Calu3 (cell line): ENCODE measurements around the gene CDRT4. TPM values are rescaled to one million over a fixed set of nuclear protein-coding genes. Genes with fewer than 3 reads are reported as not detected.

Source experiments
- BruUV-seq: library from RNA; stranded (reverse); fragments of 400-500 nt; replicated peaks from 2 replicates; lab custom pipeline; 2021; lab: Mats Ljungman, UMichigan
- CTCF ChIA-PET: fragments of 300-600 bp; sonication (Branson Sonifier 250); formaldehyde crosslinking; loops from one replicate; lab custom pipeline; 2022; ENCODE audit warnings: antibody characterized with exemption; lab: Charles Lee
- DNase-seq: peaks from one replicate; pipeline ENCODE4 v3.0.0; 2022
- H3K27ac Mint-ChIP-seq: one replicate; pipeline ENCODE4 v1.8.0; 2022; ENCODE audit warnings: mixed read lengths; ENCODE audit not compliant: unreplicated experiment
- H3K27me3 Mint-ChIP-seq: one replicate; pipeline ENCODE4 v1.8.0; 2022; ENCODE audit warnings: mixed read lengths; ENCODE audit not compliant: unreplicated experiment
- H3K36me3 Mint-ChIP-seq: one replicate; pipeline ENCODE4 v1.8.0; 2022; ENCODE audit warnings: mild to moderate bottlenecking, moderate library complexity, mixed read lengths; ENCODE audit not compliant: insufficient read depth, unreplicated experiment
- H3K4me1 Mint-ChIP-seq: one replicate; pipeline ENCODE4 v1.8.0; 2022; ENCODE audit warnings: mild to moderate bottlenecking, low read depth, mixed read lengths; ENCODE audit not compliant: unreplicated experiment
- H3K4me3 Mint-ChIP-seq: one replicate; pipeline ENCODE4 v1.8.0; 2022; ENCODE audit warnings: mild to moderate bottlenecking, low read depth, moderate library complexity, mixed read lengths; ENCODE audit not compliant: unreplicated experiment
- H3K9me3 Mint-ChIP-seq: one replicate; pipeline ENCODE4 v1.8.0; 2022; ENCODE audit warnings: low read depth, mixed read lengths; ENCODE audit not compliant: unreplicated experiment
- intact Hi-C: fragments of 100-400 bp; cut with micrococcal nuclease; formaldehyde crosslinking; loops from one replicate; pipeline ENCODE4 v1.10.0; 2022; ENCODE audit not compliant: unreplicated experiment
- total RNA-seq: library from RNA; stranded (reverse); gene quantifications from 2 replicates; pipeline ENCODE4 v1.2.3, GENCODE V29; 2022
- TF ChIP-seq, protein P1 (sequence below): fragments of 200-600 bp; IDR thresholded peaks from one replicate; pipeline ENCODE4 v1.8.0; 2022; ENCODE audit warnings: antibody characterized with exemption; ENCODE audit not compliant: unreplicated experiment

The CDRT4 gene
- total RNA-seq, 1 experiment from 2014 or later, result 2.8 TPM

DNA sequence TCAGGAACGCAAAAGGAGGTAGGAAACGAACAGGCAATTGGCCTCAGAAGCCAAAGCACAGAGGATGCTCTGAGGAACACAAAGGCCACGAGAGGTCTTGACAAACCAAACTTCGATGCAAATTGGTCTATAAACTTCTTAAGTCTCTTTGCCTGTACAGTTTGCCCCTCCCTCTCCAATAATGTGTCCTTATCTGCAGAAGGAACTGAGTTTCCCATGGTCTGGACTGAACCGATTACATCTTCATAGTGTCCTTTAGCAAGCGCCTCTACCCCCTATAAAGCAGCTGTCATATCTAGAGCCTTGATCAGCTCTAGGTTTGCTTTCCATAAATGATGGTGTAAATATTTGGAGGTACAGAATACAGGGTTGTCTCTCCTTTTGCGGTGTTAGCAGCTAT lies 3.1 kb upstream of the CDRT4 start:
- Mint-ChIP-seq H3K27ac (no peak overlapping the region), H3K9me3 (no peaks in the 10 kb centered on the region), H3K4me3 (no peak overlapping the region), H3K36me3 (no peaks in the 10 kb centered on the region), H3K27me3 (no peaks in the 10 kb centered on the region), H3K4me1 (no peaks in the 10 kb centered on the region)
- BruUV-seq, result no TSS peak
- CTCF ChIA-PET, result no interaction called here
- intact Hi-C loops, result no loop called here
- DNase-seq, result no peak
- TF ChIP-seq, protein P1, sequence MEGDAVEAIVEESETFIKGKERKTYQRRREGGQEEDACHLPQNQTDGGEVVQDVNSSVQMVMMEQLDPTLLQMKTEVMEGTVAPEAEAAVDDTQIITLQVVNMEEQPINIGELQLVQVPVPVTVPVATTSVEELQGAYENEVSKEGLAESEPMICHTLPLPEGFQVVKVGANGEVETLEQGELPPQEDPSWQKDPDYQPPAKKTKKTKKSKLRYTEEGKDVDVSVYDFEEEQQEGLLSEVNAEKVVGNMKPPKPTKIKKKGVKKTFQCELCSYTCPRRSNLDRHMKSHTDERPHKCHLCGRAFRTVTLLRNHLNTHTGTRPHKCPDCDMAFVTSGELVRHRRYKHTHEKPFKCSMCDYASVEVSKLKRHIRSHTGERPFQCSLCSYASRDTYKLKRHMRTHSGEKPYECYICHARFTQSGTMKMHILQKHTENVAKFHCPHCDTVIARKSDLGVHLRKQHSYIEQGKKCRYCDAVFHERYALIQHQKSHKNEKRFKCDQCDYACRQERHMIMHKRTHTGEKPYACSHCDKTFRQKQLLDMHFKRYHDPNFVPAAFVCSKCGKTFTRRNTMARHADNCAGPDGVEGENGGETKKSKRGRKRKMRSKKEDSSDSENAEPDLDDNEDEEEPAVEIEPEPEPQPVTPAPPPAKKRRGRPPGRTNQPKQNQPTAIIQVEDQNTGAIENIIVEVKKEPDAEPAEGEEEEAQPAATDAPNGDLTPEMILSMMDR, result no peak

DNA sequence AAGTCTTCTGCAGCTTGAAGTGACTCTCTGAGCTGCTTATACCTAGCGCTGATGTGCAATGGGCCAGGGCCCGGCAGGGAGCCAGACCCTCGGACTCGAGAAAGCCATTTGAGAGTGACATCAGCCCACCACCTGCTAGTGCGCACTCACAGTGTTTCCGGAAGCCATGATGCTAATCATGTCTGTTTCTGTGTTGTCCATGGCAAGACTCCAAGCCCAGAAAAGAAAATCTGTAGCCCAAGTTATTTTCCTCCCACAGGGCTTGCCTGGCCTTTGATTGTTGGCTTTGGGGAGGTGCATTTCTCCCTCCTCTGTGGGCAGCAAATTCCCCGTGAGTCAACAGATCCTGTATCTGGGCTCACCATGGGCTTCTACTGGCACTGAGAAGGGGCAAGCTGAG lies 1.8 kb upstream of the CDRT4 start:
- no TSS peak for BruUV-seq
- DNase-seq, result no peak
- Mint-ChIP-seq H3K9me3 (no peaks in the 10 kb centered on the region), H3K27ac (no peak overlapping the region), H3K36me3 (no peaks in the 10 kb centered on the region), H3K27me3 (no peaks in the 10 kb centered on the region), H3K4me3 (no peak overlapping the region), H3K4me1 (no peaks in the 10 kb centered on the region)
- TF ChIP-seq, protein P1, result no peak
- intact Hi-C loops, result no loop called here
- CTCF ChIA-PET, result no interaction called here

DNA sequence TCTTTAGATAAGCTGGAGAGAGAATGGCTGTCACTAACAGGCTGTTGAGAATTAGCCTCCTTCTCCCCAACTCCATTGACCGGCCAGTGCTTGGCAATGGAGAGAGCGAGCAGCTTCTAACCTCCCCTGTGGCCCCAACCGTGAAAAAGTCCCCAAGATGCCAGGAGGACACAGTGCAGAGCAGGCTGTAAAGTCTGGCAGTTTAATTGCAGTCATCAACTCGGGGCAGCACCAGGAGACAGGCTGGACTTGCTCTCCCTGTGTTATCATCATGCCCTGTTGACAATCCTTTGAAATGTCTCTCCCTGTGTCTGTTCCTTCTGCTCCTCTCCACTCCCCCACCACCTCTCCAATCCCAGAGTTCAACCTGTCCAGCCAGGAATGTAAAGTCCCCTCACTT lies 705 bp upstream of the CDRT4 start:
- no peaks in the 10 kb centered on the region for H3K27me3 Mint-ChIP-seq
- H3K27ac Mint-ChIP-seq, result no peak overlapping the region
- H3K4me3 Mint-ChIP-seq, result no peak overlapping the region
- TF ChIP-seq, protein P1, result no peak
- no peaks in the 10 kb centered on the region for H3K36me3 Mint-ChIP-seq
- intact Hi-C loops, result no loop called here
- H3K4me1 Mint-ChIP-seq, result no peaks in the 10 kb centered on the region
- H3K9me3 Mint-ChIP-seq, result no peaks in the 10 kb centered on the region
- CTCF ChIA-PET, result no interaction called here
- DNase-seq, result no peak
- BruUV-seq, result no TSS peak

DNA sequence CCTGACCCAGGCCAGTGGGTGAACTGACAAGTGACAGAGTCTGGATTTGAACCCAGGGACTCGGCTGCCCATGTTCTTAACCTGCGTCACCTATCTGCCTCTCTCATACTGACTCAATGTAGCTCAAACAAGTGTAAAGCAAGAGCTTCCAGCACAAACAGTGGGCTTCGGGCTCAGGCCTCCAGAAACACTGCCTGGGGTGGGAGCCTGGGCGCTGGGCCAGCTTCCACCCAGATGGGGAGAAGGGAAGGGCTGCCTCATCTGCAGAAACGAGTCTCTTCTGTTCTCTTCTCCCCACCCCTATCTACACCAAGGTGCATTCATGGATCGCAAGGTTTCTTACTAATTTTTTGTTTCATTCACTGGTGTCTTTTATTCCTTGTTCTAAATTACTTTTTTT lies 1.3 kb downstream of the CDRT4 start:
- Mint-ChIP-seq H3K36me3 (no peaks in the 10 kb centered on the region), H3K4me1 (no peaks in the 10 kb centered on the region), H3K9me3 (no peaks in the 10 kb centered on the region), H3K4me3 (no peak overlapping the region), H3K27ac (no peak overlapping the region), H3K27me3 (no peaks in the 10 kb centered on the region)
- CTCF ChIA-PET, result no interaction called here
- TF ChIP-seq, protein P1, result no peak
- intact Hi-C loops, result no loop called here
- no TSS peak for BruUV-seq
- no peak for DNase-seq
